Testis (tissue), 2 donors: ENCODE results near the gene ASCL3.

Source experiments
- CTCF ChIP-seq, 3 experiments: fragments of 450-650 bp in 2 of 3; fragments of 200-600 bp in 1 of 3; sonication (generic) in 1 of 3; IDR thresholded peaks; one replicate each; pipeline ENCODE4 v1.5.1; 2016 to 2019; ENCODE audit warnings: antibody characterized with exemption in 3 of 3, mild to moderate bottlenecking in 2 of 3, moderate library complexity in 1 of 3
- POLR2A ChIP-seq: fragments of 450-650 bp; IDR thresholded peaks from one replicate; pipeline ENCODE4 v1.6.1; 2017; ENCODE audit warnings: antibody characterized with exemption, mild to moderate bottlenecking, moderate library complexity

GRCh38 chr11:8967184-8967583 lies 24.4 kb upstream of the ASCL3 start:
- TF ChIP-seq CTCF (IDR thresholded peaks at IDR 0.05): no peak
- no peak for TF ChIP-seq POLR2A
